RKO (cell line): ENCODE data around the gene HECTD4.
A peak's percentile ranks its signal among the peaks of the same experiment; 100 is the strongest.
"Not testable (repeated sequence)": the region's sequence is repeated elsewhere in the genome, so short reads cannot be mapped to it uniquely, and the experiment has no call there.

ENCODE experiments used
- DNase-seq: peaks from one replicate; pipeline ENCODE4 v3.0.0-alpha.2; 2016; ENCODE audit warnings: low spot score

The HECTD4 gene

GRCh38 chr12:112381883-112382796 lies at the start of gene HECTD4:
TSS of gene HECTD4 (minus strand) at chr12:112382431. CDS start at chr12:112382128, 303 bp downstream.
- DNase-seq = peak; percentile 91

GRCh38 chr12:112431965-112432364 lies 49.7 kb upstream of the HECTD4 start:
- no peak for DNase-seq

- DNase-seq = no peak
These were observed 48.7 kb upstream of the HECTD4 start for GRCh38 chr12:112430929-112431328.

- no peak for DNase-seq
These were observed 45.5 kb upstream of the HECTD4 start for GRCh38 chr12:112427760-112428159.

- DNase-seq = no peak
These were observed 43.6 kb upstream of the HECTD4 start for GRCh38 chr12:112425582-112426382.

- DNase-seq = no peak
These were observed 41.9 kb upstream of the HECTD4 start for GRCh38 chr12:112424126-112424525.

- no peak for DNase-seq
These were observed 40.3 kb upstream of the HECTD4 start for GRCh38 chr12:112422531-112422930.

- no peak for DNase-seq
These were observed 39.1 kb upstream of the HECTD4 start for GRCh38 chr12:112421363-112421762.

- no peak for DNase-seq
These were observed 38.5 kb upstream of the HECTD4 start for GRCh38 chr12:112420740-112421139.

- DNase-seq = peak; percentile 88
These were observed 37.3 kb upstream of the HECTD4 start for GRCh38 chr12:112419297-112420133.

- peak; percentile 86 for DNase-seq
These were observed 36.5 kb upstream of the HECTD4 start, which contains the start of gene PTPN11 for GRCh38 chr12:112418608-112419296. TSS of gene PTPN11 (plus strand) at chr12:112418947. CDS start at chr12:112419112, 165 bp downstream.

GRCh38 chr12:112418273-112418607 lies 36.0 kb upstream of the HECTD4 start:
- DNase-seq = no peak

GRCh38 chr12:112415457-112415856 lies 33.2 kb upstream of the HECTD4 start:
- not testable (repeated sequence) for DNase-seq

GRCh38 chr12:112413855-112414625 lies 31.8 kb upstream of the HECTD4 start:
- no peak for DNase-seq

GRCh38 chr12:112409906-112410244 lies 27.6 kb upstream of the HECTD4 start:
- DNase-seq = no peak

GRCh38 chr12:112409064-112409905 lies 27.1 kb upstream of the HECTD4 start, which contains the start of gene RPL6:
TSS of gene RPL6 (minus strand) at chr12:112409605. CDS start at chr12:112408656, 949 bp downstream.
- DNase-seq = peak; percentile 97

GRCh38 chr12:112408621-112409020 lies 26.4 kb upstream of the HECTD4 start:
- DNase-seq = peak; percentile 59

GRCh38 chr12:112407683-112408082 lies 25.5 kb upstream of the HECTD4 start:
- DNase-seq = not testable (repeated sequence)
